OCI-LY1 (cell line): Measurements from ENCODE around the gene LMF1.

Experiments
- H2AFZ ChIP-seq: fragments of 200-600 bp; sonication (generic), shearing (Covaris generic); 2 replicates; pipeline ENCODE4 v1.6.0; 2014; ENCODE audit warnings: antibody characterized with exemption, mild to moderate bottlenecking, low read length
- H3F3A ChIP-seq: fragments of 200-600 bp; sonication (generic), shearing (Covaris generic); 2 replicates; pipeline ENCODE4 v1.6.0; 2014; ENCODE audit warnings: mild to moderate bottlenecking, antibody characterized with exemption, low read length, moderate library complexity; ENCODE audit not compliant: insufficient read depth
- H3K27ac ChIP-seq: fragments of 200-600 bp; sonication (generic); 2 replicates; pipeline ENCODE4 v1.5.1; 2014; ENCODE audit warnings: low read length, mixed run types, mild to moderate bottlenecking, low read depth; ENCODE audit not compliant: poor library complexity, severe bottlenecking
- H3K27me3 ChIP-seq: fragments of 200-600 bp; sonication (generic); 2 replicates; pipeline ENCODE4 v1.6.0; 2014; ENCODE audit warnings: antibody characterized with exemption, mild to moderate bottlenecking, low read length, moderate library complexity; ENCODE audit not compliant: insufficient read depth
- H3K36me3 ChIP-seq: fragments of 200-600 bp; sonication (generic); 2 replicates; pipeline ENCODE4 v1.6.1; 2014; ENCODE audit warnings: mild to moderate bottlenecking, antibody characterized with exemption, low read length, moderate library complexity, mixed read lengths; ENCODE audit not compliant: insufficient read depth
- H3K4me1 ChIP-seq: fragments of 200-600 bp; sonication (generic); 2 replicates; pipeline ENCODE4 v1.5.1; 2014; ENCODE audit warnings: mild to moderate bottlenecking, low read length, moderate library complexity; ENCODE audit not compliant: insufficient read depth, severe bottlenecking
- H3K4me2 ChIP-seq: fragments of 200-600 bp; sonication (generic), shearing (Covaris generic); 2 replicates; pipeline ENCODE4 v1.6.1; 2014; ENCODE audit warnings: low read length
- H3K4me3 ChIP-seq: fragments of 200-600 bp; sonication (generic); 2 replicates; pipeline ENCODE4 v1.5.1; 2014; ENCODE audit warnings: low read length, low read depth, mild to moderate bottlenecking, mixed read lengths; ENCODE audit not compliant: poor library complexity, severe bottlenecking
- H3K79me2 ChIP-seq: fragments of 200-600 bp; shearing (Covaris generic); 2 replicates; pipeline ENCODE4 v1.6.1; 2016; ENCODE audit warnings: mixed run types, low read length, mixed read lengths; ENCODE audit not compliant: insufficient read depth
- H3K9ac ChIP-seq: fragments of 200-600 bp; sonication (generic), shearing (Covaris generic); 2 replicates; pipeline ENCODE4 v1.6.1; 2014; ENCODE audit warnings: mild to moderate bottlenecking, low read length, mixed read lengths
- H3K9me2 ChIP-seq: fragments of 200-600 bp; sonication (generic), shearing (Covaris generic); 2 replicates; pipeline ENCODE4 v1.6.1; 2014; ENCODE audit warnings: low read depth, mild to moderate bottlenecking, low read length, mixed read lengths
- H3K9me3 ChIP-seq: fragments of 200-600 bp; shearing (Covaris generic); 2 replicates; pipeline ENCODE4 v1.6.1; 2014; ENCODE audit warnings: low read length, mixed read lengths
- H4K20me1 ChIP-seq: fragments of 200-600 bp; sonication (generic), shearing (Covaris generic); 2 replicates; pipeline ENCODE4 v1.6.0; 2016; ENCODE audit warnings: mild to moderate bottlenecking, low read length; ENCODE audit not compliant: insufficient read depth
- EZH2 ChIP-seq: fragments of 200-600 bp; sonication (generic), shearing (Covaris generic); IDR thresholded peaks from 2 replicates; pipeline ENCODE4 v1.8.0; 2017; ENCODE audit warnings: borderline replicate concordance, mixed run types, mild to moderate bottlenecking, antibody characterized with exemption, low read length, moderate library complexity, mixed read lengths
- TF ChIP-seq, protein P1 (sequence below): fragments of 200-600 bp; sonication (generic), shearing (Covaris generic); IDR thresholded peaks from 2 replicates; pipeline ENCODE4 v1.5.1; 2017; ENCODE audit warnings: mild to moderate bottlenecking, antibody characterized with exemption, low read length, moderate library complexity, mixed read lengths

LMF1 gene

DNA sequence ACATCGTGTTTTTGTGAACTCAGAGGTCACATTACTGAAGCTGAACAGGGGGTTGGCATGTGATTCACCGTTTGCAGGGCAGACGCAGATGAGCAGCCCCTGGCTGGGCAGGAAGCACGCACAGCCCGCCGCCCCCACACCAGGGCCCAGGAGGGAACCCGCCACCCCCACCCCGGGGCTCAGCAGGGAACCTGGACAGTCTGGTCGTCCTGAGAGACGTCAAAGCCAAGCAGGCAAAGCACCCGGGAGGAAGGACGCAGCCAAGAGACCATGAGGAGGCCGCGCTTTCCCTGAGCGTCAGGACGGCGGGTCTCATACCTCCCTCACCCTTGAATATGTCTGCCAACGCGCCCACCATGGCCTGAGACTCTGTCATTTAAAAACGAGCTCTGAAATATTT, 60.6 kb downstream of the LMF1 start:
- no peak overlapping the region for H3K4me3 ChIP-seq
- no peak for TF ChIP-seq EZH2
- TF ChIP-seq, protein P1, sequence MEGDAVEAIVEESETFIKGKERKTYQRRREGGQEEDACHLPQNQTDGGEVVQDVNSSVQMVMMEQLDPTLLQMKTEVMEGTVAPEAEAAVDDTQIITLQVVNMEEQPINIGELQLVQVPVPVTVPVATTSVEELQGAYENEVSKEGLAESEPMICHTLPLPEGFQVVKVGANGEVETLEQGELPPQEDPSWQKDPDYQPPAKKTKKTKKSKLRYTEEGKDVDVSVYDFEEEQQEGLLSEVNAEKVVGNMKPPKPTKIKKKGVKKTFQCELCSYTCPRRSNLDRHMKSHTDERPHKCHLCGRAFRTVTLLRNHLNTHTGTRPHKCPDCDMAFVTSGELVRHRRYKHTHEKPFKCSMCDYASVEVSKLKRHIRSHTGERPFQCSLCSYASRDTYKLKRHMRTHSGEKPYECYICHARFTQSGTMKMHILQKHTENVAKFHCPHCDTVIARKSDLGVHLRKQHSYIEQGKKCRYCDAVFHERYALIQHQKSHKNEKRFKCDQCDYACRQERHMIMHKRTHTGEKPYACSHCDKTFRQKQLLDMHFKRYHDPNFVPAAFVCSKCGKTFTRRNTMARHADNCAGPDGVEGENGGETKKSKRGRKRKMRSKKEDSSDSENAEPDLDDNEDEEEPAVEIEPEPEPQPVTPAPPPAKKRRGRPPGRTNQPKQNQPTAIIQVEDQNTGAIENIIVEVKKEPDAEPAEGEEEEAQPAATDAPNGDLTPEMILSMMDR: no peak
- no peak overlapping the region for H3K4me2 ChIP-seq
- no peaks in the 10 kb centered on the region for H3K9me2 ChIP-seq
- no peak overlapping the region for H3K27ac ChIP-seq
- no peaks in the 10 kb centered on the region for H3K36me3 ChIP-seq
- H4K20me1 ChIP-seq: no peaks in the 10 kb centered on the region
- H3K79me2 ChIP-seq: no peaks in the 10 kb centered on the region
- H3K9ac ChIP-seq: no peak overlapping the region
- H2AFZ ChIP-seq: no peak overlapping the region
- H3F3A ChIP-seq: no peaks in the 10 kb centered on the region
- H3K9me3 ChIP-seq: no peaks in the 10 kb centered on the region
- H3K27me3 ChIP-seq: no peaks in the 10 kb centered on the region
- no peaks in the 10 kb centered on the region for H3K4me1 ChIP-seq

DNA sequence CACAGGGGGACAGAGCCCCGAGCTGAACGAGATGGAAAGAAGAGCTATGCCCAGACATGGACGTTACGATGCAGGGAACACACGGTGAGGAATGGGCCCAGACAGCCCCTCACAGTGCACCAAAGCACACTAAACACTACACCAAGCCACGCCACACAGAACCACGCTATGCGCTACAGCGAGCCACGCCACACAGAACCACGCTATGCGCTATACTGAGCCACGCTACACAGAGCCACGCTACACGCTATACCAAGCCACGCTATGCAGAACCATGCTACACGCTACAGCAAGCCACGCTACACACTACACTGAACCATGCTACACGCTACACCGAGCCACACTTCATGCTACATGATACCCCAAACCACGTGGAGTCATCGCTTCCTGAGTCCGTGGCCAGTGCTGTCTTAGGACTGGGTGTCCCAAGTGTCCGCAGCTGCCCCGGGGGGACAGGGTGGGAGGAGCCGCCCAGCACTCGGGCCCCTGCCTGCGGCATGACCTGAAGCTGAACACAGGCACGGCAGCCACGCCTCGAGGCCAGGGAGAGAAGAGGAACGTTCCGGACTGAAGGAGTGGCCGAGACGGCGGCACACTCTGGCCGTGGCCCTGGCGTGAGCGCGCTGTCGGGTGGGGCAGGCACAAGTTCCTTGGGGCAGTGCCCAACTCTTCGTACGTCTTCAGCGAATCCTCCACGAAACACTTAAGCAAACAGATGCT, 61.3 kb downstream of the LMF1 start:
- H3K27ac ChIP-seq: no peak overlapping the region
- H3K9me2 ChIP-seq: no peaks in the 10 kb centered on the region
- no peaks in the 10 kb centered on the region for H4K20me1 ChIP-seq
- H3K4me3 ChIP-seq: no peak overlapping the region
- H2AFZ ChIP-seq: no peak overlapping the region
- TF ChIP-seq EZH2: no peak
- TF ChIP-seq, protein P1: no peak
- H3K79me2 ChIP-seq: no peaks in the 10 kb centered on the region
- H3K27me3 ChIP-seq: no peaks in the 10 kb centered on the region
- no peaks in the 10 kb centered on the region for H3K9me3 ChIP-seq
- H3K4me1 ChIP-seq: no peaks in the 10 kb centered on the region
- no peak overlapping the region for H3K4me2 ChIP-seq
- H3K36me3 ChIP-seq: no peaks in the 10 kb centered on the region
- H3K9ac ChIP-seq: no peak overlapping the region
- no peaks in the 10 kb centered on the region for H3F3A ChIP-seq

DNA sequence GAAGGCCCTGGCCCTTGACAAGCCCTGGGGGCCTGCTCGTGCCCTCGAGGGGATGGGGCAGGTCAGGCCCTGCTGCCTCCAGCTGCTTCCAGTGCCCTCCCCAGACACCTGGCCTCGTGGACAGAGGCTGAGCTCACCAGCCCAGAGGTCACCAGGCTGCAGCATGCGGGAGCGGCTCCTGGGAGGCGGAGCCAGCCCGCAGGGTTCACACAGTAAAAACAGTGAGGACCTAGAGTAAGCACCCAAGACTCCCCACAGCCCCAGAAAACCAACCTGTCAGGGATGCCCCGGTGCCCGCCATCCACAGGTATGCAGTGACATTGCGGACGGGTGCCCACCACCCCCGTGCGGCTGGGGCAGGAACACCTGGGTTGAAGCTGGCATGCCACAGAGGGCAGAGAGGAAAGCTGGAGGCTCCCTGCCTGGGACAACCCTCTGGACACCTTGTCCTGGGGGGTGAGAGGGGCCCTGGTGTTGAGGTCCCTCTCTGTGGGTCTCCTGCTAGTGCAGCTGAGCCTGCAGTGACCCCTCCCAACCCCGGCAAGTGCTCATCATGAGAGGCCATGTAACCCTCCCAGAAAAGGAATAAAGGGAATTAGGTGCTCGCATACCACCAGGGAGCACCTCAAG, 62.1 kb downstream of the LMF1 start:
- H2AFZ ChIP-seq: no peak overlapping the region
- no peaks in the 10 kb centered on the region for H3K36me3 ChIP-seq
- H3K9me3 ChIP-seq: no peaks in the 10 kb centered on the region
- no peaks in the 10 kb centered on the region for H3K79me2 ChIP-seq
- no peaks in the 10 kb centered on the region for H3K4me1 ChIP-seq
- no peaks in the 10 kb centered on the region for H3K9me2 ChIP-seq
- H3K4me2 ChIP-seq: no peak overlapping the region
- no peak overlapping the region for H3K4me3 ChIP-seq
- no peaks in the 10 kb centered on the region for H4K20me1 ChIP-seq
- no peaks in the 10 kb centered on the region for H3K27me3 ChIP-seq
- H3F3A ChIP-seq: no peaks in the 10 kb centered on the region
- H3K9ac ChIP-seq: no peak overlapping the region
- no peak overlapping the region for H3K27ac ChIP-seq
- TF ChIP-seq EZH2: no peak
- TF ChIP-seq, protein P1: no peak
